ENCODE results near the gene MRPL53.

GRCh38 chr2:74495440-74495839 is 23.0 kb upstream of the MRPL53 start:
- no peak for TF ChIP-seq POLR2AphosphoS5 (IDR thresholded peaks at IDR 0.05; ENCODE audit: low read depth, low read length)
- TF ChIP-seq POLR2A (IDR thresholded peaks at IDR 0.05; ENCODE audit: low read depth, low read length) = no peak

Data from GM12892 (cell line).